NOMO-1 (cell line): ENCODE results near the gene LAIR1.

Experiments
- DNase-seq, 2 experiments: peaks; one replicate each; lab custom pipeline; 2025; ENCODE audit not compliant: unreplicated experiment in 2 of 2; lab: John Stamatoyannopoulos, UW

The LAIR1 gene

DNA sequence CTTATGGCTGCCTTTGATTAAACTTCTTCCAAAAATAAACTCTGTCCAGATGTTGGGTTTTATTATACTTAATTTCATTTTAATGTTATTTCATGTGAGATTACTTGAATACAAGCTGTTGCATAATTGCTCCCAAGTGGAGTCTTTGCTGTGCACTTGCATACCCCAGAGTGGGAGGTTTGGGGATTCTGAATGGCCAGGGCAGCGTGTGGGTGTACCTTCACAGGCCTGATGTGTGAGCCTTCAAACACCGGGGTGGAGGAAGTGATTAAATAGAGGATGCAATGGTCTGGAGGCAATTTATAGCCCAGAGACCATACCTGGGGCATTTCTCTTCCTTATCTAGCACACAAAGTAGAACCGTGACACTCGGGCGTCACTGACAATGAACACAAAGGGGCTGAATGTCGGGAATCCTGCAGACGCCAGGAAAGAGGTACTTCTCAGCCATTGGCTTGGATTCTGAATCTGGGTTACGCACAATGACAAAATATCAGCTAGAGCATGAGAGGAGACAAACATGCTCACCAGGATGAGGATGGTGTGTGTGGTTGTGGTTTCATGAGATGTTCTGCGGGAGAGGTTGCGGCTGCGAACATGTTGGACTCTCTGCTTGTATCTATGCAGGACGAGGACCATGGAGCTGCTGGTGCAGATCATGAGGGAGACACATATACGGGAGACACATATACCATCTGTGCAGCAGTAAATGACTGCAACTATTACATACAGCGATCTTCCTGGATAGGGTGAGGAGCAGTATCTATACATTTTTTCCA, 44.6 kb downstream of the LAIR1 start:
- DNase-seq = no peak

DNA sequence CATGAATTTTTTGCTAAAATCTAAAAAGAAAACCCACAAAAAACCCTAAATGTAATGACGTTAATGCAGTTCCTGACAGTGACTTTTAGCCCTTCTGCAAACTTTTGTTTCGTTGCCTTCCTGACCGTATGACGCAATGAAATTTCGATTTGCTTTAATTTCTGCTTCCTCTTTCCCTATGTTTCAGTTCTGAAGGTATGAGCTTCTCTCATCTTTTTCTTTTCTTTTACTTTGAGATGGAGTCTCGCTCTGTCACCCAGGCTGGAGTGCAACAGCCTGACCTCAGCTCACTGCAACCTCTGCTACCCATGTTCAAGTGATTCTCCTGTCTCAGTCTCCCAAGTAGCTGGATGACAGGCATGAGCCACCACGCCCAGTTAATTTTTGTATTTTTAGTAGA, 45.7 kb downstream of the LAIR1 start:
- DNase-seq = peak; percentile 80 to 96

DNA sequence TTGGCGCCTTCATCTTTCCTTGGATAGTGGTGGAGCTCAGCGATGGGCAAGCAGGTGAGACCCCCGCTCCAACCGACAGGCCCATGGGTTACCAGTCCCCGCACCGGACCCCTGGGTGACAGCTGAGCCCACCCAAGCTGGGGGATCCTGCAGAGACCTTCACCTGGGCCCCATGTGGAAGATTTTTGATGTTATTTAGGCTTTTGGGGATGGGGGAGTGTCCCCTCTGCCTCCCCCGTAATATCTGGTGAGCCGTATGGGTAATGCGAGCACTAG, 46.8 kb downstream of the LAIR1 start:
- no peak for DNase-seq

DNA sequence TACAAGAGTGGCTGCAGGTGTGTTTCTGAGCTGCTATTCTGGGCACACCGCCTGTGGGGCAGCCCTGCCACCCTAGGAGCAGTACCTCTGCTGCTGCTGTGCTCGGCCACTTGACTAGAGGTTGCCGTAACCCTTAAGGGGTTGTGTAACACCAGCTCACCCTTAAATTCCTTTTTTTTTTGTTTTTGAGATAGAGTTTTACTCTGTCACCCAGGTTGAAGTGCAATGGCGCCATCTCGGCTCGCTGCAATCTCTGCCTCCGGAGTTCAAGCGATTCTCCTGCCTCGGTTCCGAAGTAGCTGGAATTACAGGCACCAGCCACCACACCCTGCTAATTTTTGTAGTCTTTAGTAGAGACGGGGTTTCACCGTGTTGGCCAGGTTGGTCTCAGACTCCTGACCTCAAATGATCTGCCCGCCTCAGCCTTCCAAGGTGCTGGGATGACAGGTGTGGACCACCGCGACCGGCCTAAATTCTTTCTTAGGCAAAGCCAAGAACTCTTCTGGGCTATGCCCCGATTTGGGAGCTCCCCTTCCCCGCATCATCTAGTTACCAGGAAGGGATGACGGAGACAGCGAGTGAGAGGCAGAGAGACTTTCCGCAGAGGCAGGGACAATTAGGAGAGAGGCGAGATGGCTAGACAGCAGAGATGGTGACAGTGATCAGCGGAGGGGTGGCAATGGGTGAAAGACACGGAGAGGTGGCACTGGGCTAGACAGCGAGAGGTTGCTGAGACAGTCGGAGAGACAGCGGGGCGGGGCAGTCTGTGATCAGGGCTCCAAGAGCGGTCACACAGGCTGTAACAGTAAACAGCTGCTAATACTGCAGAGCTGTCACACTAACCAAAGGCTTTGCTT, 47.4 kb downstream of the LAIR1 start:
- peak; percentile 76 to 77 for DNase-seq

DNA sequence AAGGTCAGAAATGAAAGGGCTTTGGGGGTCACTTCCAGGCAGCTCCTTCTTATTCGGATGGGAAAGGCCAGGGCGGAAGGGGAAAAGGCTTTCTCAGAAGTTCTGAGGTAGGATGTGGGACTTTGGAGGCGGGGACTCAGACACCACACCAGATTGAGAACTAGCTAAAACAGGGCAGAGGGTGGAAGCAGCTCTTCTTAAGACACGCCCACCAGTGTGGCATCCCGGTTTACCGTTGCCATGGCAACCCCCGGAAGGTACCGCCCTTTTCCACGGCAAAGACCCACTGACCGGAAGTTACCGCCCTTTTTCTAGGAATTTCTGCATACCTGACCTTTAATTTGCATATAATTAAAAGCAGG, 48.0 kb downstream of the LAIR1 start:
- DNase-seq = peak; percentile 74 to 75

DNA sequence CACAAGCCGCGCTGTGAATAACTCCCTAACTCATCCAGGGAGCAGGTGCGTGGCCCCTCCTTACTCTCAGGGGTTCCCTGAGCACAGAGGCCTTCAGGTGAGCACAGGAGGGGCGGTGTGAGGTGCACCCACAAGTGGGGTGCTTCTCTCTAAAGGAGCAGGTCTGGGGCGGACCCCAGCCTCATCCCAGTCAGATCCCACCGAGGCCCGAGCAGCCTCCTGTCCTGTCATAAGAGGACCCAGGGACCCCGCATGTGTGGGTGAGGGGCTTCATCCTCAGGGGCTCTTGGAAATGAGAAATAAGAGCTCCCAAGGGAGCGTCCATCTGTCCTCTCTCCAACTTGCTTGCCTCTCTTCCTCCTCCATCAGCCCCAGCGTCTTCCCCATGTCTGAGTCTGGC, 48.8 kb downstream of the LAIR1 start:
- DNase-seq = no peak

DNA sequence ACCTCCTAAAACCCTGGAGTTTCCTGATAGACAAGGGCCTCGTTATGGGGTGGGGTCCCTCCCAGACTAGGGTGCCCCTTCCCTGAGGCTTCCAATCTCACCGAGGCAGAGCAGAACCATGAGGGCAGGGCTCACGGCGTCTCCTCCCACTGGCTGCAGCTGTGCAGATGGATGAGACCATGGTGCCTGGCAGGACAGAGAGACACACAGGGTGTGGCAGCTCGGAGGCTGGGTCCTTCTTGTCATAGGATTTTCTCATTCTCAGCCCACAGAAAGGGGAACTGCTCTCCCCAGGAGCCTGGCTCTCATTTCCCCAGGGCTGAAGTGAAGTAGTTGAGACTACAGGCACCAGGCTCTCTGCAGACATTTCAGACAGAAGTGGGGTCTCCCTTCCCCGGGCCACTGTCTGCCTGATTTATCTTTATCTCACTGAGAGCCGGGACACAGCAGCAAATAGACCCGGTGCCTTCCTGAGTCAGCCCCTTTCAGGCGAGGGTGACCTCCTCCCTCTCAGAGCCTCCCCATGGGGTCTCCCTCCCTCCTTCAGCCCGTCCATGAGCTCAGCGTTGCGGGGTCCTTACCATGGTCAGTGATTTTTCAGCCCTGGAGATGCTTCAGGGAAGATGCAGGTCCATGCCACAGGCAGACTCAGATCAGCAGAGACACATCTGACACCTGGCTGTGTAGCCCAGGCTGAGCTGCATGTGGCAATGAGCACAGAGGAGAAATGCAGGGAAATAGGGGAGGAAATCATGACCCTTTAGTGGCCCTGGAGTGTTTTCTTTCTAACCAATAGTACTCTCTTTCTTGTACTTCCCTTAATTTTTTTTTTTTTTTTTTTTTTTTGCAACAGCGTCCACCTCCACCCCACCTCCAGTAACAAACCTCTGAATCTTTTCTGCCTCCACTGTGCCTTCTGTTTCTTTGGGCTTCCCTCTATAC, 52.0 kb downstream of the LAIR1 start, which contains the start of gene LILRA5:
TSS of gene LILRA5 (minus strand) at position 731 of the 942 bp plus-strand sequence. CDS start at position 584, 147 bp downstream.
- peak; percentile 77 to 92 for DNase-seq

DNA sequence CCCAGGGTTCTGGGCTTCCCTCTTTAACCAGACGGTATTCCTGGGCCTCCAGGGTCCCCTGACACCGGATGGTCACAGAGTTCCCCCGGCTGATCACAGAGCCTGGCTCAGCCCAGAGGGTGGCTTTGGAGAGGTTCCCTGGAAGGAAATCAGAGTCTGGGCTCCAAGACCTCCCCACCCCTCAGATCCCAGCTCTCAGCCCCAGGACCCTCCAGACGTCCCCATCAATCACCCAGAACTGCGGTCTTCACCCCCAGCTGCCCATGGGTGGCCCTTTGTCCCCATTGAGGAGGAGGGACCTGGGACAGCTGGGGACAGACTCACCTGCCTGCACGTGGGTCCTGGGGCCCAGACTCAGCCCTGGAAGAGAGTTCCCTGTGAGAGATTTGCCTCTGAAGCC, 52.7 kb downstream of the LAIR1 start:
- no peak for DNase-seq

DNA sequence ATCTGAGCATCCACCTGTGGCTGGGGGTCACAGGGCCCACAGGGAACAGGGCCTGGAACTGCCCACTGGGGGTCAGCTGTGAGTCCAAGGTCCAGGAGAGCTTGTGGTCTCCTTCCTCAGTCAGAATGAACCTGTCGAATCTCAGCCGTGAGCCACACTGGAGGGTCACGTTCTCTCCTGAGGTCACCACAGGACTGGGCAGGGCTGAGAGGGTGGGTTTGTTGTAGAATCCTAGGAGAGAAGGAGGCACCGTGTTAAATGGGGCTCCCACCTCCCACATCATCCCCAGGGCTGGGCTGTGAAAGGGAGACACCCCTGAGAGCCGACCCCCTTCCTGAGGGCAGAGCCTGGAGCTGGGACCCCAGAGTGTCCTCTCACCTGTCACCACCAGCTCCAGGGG, 53.2 kb downstream of the LAIR1 start:
- DNase-seq = no peak

DNA sequence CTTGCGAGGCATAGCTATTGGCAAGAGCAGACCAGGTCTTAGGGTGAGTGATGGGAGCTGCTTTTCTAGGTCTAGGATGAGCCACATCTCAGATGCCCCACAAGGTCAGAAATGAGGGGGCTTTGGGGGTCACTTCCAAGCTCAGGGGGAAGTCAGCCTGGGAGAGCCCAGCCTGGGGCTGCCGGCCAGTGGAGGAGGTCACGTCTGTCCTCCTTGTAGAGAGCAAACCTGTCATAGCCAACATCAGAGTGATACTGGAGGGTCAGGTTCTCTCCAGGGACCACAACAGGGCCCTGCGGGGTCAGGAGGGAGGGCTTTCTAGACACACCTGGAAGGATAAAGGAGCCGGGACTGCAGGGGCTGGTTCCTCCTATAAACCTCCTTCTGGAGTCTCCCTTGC, 54.2 kb downstream of the LAIR1 start:
- no peak for DNase-seq

DNA sequence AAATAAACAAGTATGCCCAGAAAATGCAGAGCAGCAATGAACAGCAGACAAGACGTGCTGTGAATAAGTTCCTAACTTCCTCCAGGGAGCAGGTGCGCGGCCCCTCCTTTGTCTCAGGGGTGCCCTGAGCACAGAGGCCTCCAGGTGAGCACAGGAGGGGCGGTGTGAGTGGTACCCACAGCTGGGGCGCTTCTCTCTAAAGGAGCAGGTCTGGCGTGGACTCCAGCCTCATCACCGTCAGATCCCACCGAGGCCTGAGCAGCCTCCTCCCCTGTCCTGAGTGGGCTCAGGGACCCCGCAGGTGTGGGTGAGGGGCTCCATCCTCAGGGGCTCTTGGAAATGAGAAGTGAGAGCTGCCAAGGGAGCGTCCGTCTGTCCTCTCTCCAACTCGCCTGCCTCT, 54.9 kb downstream of the LAIR1 start:
- DNase-seq = no peak

DNA sequence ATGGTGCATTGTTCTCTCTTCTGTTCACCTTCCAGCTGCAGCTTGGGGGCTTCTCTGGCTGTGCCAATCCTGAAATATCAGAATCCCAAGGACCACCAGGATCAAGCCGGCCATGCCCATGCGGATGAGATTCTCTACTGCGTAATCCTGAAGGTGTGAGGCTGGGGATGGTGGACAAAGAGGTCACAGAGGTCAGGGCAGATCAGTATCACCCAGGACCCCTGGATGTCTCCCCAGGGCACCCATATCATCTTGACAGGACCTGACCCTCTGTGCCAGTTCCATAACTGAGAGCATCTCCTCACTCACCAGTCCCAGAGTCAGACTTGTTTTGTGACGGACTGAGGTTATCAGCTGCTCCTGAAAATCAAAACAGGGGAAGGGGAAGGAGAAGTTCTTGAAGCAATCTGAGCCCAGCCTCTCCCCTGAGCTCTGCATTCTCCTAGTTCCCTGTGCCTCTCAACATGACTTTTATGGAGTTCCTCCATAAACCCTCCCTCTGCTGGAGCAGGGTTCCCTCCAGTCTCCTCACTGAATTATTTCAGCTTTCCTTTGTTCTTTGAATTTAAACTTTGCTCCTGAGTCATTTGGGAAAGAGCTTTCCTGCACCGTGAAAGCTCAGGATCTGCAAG, 57.2 kb downstream of the LAIR1 start:
- DNase-seq = no peak

DNA sequence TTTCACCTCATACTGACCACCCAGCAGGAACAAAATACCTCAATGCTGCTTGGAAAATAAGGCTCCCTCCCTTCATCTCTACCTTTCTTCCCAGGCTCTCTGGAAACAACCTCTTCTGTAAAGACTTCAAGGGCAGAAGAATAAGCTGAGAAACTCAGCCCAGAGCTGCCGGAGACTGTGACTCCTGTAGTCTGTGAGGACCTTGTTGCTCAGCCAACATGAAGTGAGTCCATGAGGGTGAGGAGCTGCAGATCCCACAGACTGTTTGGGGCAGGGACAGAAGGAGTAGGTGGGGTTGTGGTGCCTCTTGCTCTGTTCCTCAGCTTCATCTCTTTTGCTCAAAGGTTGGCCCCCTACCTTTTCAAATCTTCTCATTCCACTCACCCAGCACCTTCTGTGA, 59.6 kb downstream of the LAIR1 start:
- DNase-seq = no peak

DNA sequence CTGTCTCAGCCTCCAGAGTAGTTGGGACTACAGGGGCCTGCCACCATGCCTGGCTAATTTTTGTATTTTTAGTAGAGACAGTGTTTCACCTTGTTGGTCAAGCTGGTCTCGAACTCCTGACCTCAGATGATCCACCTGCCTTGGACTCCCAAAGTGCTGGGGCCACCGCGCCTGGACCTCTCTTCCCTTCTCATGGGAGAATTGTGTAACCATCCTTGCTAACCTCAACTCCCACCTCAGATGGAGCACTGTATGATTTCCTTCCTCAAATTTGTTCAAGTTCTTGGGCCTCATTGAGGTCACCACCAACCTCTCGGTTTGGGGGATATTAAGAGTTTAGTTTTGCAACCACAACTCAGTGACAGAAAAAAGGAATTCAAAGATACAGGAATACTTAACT, 62.5 kb downstream of the LAIR1 start:
- peak; percentile 93 for DNase-seq
